ENCODE measurements around the gene CILP.

DNA sequence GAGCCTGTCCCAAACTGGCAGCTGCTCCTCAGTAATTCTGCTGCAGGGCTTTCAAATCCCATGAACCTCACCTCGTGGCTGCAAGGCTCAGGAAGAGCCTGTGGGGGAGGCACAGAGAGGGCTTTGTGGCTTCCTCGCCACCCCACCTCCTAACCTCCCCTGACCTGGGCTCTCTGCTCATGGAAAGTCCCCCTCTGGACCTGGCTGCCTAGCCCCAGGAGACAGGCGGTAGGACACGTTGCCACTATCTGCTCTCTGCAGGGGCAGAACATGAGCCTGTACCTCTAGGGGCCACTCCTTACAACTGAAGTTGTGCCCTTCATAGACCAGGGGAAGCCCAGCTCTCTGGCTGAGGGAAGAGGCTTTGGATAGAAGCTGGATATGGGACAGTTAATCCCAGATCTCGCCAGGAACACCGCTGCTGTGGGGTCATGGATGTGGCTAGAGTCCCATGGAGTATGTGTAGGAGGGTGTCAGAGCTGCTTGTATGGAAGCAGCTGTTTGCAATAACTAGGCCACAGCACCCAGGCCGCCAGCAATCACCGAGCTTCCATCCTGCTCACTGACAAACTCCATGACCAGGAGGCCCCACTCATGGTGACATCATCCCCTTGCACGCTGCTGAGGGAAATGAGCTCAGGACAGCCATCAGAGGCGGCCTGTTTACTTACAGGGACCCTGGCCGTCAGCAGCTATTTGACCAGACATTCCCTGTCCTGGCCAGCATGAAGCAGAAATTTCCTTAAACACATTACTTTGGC lies 34.0 kb upstream of the CILP start:
- TF ChIP-seq, protein P1, sequence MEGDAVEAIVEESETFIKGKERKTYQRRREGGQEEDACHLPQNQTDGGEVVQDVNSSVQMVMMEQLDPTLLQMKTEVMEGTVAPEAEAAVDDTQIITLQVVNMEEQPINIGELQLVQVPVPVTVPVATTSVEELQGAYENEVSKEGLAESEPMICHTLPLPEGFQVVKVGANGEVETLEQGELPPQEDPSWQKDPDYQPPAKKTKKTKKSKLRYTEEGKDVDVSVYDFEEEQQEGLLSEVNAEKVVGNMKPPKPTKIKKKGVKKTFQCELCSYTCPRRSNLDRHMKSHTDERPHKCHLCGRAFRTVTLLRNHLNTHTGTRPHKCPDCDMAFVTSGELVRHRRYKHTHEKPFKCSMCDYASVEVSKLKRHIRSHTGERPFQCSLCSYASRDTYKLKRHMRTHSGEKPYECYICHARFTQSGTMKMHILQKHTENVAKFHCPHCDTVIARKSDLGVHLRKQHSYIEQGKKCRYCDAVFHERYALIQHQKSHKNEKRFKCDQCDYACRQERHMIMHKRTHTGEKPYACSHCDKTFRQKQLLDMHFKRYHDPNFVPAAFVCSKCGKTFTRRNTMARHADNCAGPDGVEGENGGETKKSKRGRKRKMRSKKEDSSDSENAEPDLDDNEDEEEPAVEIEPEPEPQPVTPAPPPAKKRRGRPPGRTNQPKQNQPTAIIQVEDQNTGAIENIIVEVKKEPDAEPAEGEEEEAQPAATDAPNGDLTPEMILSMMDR (IDR thresholded peaks at IDR 0.05 in 2 of 3, conservative IDR thresholded peaks at IDR 0.05 in 1 of 3; ENCODE audit: borderline replicate concordance in 1 of 3, insufficient read depth in 1 of 3, low read depth in 2 of 3, low read length in 2 of 3): no peak
- TF ChIP-seq REST (IDR thresholded peaks at IDR 0.05; ENCODE audit: low read depth): no peak
- no peak for TF ChIP-seq EZH2 (IDR thresholded peaks at IDR 0.05)
- no peak for TF ChIP-seq JUND (IDR thresholded peaks at IDR 0.05)
- no peak for TF ChIP-seq EGR1 (IDR thresholded peaks at IDR 0.05; ENCODE audit: low read depth)
- no peak for TF ChIP-seq SRF (IDR thresholded peaks at IDR 0.05; ENCODE audit: low read depth)
- TF ChIP-seq EZH2phosphoT487 (IDR thresholded peaks at IDR 0.05; ENCODE audit: borderline replicate concordance): no peak
- no peak for TF ChIP-seq POLR2AphosphoS5 (IDR thresholded peaks at IDR 0.05; ENCODE audit: low read depth, low read length)
- TF ChIP-seq SIN3A (IDR thresholded peaks at IDR 0.05; ENCODE audit: low read depth): no peak
- TF ChIP-seq ZNF274 (IDR thresholded peaks at IDR 0.05; ENCODE audit: low read depth, low read length): no peak
